GM19328 (cell line): ENCODE results near the gene SRM.
"Not testable (repeated sequence)": the region's sequence is repeated elsewhere in the genome, so short reads cannot be mapped to it uniquely, and the experiment has no call there.

Experiments
- ATAC-seq: cut with Tn5 transposase; IDR thresholded peaks from one replicate; pipeline ENCODE4 v1.9.1; 2021; ENCODE audit warnings: mild to moderate bottlenecking, moderate library complexity; ENCODE audit not compliant: unreplicated experiment

The SRM gene

GRCh38 chr1:11059968-11060830 lies at the start of gene SRM:
Gene SRM (minus strand): TSS chr1:11060018. CDS start chr1:11059943, 75 bp downstream.
- ATAC-seq: peak; percentile 88

GRCh38 chr1:11109047-11109760 lies 49.4 kb upstream of the SRM start:
- no peak for ATAC-seq

- no peak for ATAC-seq
Observed at GRCh38 chr1:11107599-11107998, 47.8 kb upstream of the SRM start.

DNA sequence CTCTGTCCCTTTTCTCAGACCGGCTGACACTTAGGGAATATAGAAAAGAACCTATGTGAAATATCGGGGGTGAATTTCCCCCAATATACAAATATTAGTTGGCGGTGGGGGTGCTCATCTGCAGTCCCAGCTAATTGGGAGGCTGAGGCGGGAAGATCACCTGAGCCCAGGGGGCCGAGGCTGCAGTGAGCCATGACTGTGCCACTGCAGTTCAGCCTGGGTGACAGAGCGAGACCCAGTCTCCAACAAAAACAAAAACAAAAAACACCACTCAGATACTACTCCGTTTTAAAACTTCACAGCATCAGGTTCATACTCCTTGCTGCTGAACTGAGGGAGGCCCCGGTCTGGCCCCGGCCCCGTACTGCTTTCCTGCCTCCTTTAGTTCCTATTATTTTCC lies 45.8 kb upstream of the SRM start:
- no peak for ATAC-seq

DNA sequence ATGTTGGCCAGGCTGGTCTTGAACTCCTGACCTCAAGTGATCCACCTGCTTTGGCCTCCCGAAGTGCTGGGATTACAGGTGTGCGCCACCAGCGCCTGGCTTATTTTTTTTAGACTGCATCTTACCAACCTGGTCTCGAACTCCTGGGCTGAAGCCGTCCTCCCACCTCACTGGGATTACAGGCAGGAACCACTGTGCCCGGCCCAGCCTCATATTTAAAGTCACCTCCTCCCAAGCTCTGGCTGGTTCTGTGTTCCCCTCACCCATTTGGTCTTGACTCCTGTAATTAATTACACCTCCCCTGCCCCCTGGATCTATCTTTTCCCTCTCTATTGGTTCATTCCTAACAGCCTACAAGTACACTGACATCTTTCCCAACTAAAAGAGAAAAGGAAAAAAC lies 41.5 kb upstream of the SRM start:
- ATAC-seq: no peak

DNA sequence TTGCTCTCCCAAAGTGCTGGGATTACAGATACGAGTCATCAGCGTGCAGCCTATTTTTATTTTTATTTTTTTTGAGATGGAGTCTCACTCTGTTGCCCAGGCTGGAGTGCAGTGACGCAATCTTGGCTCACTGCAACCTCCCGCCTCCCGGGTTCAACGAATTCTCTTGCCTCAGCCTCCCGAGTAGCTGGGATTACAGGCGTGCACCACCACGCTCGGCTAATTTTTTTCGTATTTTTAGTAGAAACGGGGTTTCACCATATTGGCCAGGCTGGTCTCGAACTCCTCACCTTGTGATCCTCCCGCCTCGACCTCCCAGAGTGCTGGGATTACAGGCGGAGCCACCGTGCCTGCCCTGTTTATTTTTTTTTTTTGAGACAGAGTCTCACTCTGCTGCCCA lies 41.0 kb upstream of the SRM start:
- not testable (repeated sequence) for ATAC-seq

DNA sequence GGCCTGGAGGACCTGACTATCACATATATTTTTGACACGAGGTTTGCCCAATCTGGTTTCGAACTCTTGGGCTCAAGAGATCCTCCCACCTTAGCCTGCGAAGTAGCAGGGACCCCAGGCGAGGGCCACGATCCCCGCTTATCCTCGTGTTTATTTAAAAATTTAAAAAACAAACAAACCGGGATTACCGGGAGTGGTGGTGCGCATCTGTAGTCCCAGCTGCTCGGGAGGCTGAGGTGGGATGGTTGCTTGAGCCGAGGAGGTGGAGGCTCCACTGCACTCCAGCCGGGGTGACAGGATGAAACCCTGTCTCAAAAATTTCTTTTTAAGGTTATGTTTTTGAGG lies 40.3 kb upstream of the SRM start:
- no peak for ATAC-seq

GRCh38 chr1:11099310-11100148 lies 39.7 kb upstream of the SRM start, which contains the start of gene EXOSC10:
Gene EXOSC10 (minus strand): TSS chr1:11099869. CDS start chr1:11099831, 38 bp downstream.
- ATAC-seq: peak; percentile 88

GRCh38 chr1:11098931-11099309 lies 39.1 kb upstream of the SRM start:
- ATAC-seq: no peak

DNA sequence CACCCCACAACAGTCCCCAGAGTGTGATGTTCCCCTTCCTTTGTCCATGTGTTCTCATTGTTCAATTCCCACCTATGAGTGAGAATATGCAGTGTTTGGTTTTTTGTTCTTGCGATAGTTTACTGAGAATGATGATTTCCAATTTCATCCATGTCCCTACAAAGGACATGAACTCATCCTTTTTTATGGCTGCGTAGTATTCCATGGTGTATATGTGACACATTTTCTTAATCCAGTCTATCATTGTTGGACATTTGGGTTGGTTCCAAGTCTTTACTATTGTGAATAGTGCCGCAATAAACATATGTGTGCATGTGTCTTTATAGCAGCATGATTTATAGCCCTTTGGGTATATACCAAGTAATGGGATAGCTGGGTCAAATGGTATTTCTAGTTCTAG lies 24.0 kb upstream of the SRM start:
- ATAC-seq: not testable (repeated sequence)

GRCh38 chr1:11080931-11081330 lies 21.1 kb upstream of the SRM start:
- ATAC-seq: no peak

DNA sequence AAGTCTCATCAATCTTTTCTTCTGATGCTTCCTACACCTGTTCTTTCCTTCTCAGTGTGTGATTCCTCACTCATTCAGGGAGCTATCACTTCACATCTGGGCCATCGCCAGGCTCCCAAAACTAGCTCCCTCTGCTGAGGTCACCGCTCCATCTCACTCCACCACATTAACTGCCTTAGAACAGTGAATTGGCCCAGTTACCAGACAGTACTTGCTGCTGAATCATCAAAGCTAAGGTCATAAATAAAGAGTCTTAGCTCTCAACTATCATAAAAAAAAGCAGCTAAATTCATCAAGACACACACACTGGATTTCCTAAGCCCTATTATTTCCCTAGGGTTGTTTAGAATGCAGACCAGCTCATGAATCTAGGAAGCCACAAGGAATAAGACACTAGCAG lies 18.8 kb upstream of the SRM start:
- ATAC-seq: no peak

DNA sequence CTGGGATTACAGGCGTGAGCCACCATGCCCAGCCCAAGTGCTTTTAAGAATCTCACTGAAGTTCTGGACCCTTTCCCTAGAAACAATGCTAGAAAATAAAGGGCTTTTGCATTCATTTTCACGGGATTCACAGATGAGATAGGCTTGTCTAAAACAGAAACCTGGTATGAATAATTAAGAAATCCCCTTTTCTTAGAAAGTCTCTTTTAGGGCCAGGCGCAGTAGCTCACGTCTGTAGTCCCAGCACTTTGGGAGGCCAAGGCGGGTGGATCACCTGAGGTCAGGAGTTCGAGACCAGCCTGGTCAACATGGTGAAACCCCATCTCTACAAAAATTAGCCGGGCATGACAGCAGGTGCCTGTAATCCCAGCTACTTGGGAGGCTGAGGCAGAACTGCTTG lies 13.6 kb upstream of the SRM start:
- not testable (repeated sequence) for ATAC-seq

GRCh38 chr1:11072216-11072917 lies 12.5 kb upstream of the SRM start:
- ATAC-seq: no peak

DNA sequence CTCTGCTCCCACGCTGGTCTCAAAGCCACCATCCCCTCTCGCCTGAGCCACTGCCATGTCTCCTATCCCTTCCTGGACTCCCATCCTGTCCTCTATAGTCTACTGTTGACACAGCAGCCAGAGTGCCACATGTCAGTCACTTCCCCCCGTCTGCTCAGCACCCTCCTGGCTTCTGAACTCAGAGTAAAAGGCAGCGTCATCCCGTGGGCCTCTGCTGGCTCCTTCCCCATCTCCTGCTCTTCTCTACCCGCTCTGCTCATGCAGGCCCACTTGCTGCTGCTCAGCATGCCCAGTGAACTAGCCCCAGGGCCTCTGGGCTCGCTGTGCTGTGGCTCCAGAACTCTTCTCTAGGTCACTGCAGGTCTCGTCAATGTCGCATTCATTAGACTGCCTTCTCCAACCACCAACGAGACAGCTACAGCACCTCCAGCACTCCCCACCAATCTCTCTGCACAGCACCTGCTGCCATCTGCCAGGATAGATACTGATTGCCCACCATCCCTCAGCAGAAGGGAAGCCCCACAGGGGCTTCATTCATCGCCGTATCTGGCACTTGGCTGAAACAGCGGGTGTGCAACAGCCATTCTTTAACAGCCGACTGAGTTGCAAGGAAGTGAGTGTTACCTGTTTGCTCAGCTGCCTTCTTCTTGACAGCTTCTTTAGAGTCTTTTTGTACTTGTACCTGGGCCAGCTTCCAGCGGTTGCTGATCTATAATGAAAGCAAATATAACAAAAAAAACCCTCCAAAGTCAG lies 11.8 kb upstream of the SRM start:
- ATAC-seq: no peak

DNA sequence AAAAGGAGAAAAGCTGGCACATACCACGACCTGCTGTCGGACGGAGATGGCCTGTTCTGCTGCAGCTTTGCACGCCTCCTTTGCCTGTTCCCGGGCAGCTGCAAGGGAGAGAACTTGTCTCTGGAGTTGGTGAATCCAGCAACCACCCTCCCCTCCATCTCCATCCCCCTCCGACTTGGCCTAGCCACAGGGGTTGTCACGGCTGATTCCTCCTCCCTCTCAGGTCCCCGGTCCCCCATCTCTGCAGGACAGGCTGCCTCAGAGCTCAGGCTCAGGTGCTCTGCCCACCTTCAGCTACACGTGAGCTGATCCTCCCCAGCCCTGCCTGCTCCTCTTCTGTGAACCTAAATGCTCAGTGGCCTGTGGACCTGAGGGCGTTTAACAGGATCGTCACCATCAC lies 11.1 kb upstream of the SRM start:
- no peak for ATAC-seq

DNA sequence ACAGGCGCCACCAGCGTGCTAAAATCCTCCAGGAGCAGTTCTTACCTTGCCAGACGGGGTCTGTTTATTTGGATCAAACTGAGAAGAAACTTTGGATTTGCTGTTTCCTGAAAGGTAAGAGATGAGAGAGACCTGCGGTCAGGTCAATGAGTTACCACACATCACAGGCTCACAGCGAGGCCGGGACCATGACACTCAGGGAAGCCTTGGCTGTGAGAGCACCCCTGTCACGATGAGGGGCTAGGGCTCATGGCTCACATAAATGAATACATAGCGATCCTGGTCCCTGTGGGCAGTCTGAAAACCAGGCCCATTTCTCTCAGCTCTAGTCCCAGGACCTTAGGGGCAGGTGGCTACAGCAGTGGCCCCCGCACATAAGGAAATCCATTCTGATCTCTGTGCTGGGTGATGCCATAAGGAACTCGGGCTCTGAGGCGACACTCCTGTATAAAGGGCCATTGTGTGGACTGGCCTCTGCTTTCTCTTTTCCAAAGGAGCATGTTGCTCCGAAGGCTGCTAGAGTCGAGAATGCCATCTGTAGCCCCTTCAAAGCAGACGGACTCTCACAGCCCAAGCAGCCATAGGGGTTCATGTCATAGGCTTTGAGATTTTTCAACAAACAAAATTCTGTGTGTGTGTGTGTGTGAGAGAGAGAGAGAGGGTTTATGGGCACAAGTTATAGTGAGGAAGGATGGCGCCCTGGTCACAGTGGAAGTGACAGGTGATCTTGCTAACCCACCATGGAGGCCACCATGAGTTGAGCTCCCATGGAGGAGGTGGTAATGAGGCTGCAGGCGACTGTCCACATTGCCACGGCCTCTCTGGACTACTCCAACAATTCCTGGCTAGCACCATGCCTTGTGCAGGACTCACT lies 9.0 kb upstream of the SRM start:
- no peak for ATAC-seq

- ATAC-seq: no peak
Observed at GRCh38 chr1:11067716-11068599, 8.1 kb upstream of the SRM start.
